HG03565 (cell line): ENCODE data around the gene KCNJ1.

Experiments used
- ATAC-seq: cut with Tn5 transposase; IDR thresholded peaks from one replicate; pipeline ENCODE4 v1.9.1; 2021; ENCODE audit warnings: mild to moderate bottlenecking, moderate library complexity; ENCODE audit not compliant: unreplicated experiment

KCNJ1 gene

DNA sequence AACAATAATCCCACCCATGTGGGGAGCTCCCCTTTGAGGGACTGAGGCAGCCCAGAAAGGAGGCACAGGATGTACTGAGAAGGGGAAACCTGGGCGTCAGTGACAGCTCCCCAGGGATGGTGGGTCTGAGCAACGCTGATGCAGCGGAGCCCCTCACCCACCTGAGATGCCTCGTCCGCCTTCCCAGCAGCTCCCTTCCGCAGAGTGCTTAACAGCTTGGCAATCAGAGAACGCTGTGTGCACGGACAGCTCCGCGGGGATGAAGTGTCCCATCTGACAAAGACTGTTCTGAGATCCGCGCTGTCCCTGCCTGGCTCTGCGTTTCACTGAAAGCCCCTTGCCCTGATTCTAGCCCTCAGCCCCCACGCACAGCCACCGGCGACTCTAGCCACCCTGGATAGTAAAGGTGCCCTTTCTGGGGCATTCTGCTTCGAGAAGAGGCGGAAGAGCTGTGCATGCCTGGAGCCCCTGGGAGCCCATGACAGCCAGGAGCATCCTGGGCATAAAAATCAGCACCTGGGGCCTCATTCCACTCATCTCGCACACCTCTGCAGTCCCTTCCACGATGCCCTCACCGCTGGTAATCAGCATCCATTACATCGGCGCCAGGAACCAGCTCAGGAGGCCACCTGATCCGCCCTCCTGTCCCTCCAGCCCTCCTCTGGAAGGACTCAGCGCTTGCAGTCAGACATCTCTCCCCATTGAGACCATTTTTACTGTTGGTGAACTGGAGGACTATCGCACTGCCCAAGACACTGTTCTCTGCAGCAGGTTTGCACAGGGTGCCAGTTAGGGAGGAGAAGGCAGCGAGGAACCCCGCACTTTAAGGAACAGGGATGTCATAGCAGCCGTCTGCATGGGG, 34.8 kb upstream of the KCNJ1 start:
- ATAC-seq: no peak

DNA sequence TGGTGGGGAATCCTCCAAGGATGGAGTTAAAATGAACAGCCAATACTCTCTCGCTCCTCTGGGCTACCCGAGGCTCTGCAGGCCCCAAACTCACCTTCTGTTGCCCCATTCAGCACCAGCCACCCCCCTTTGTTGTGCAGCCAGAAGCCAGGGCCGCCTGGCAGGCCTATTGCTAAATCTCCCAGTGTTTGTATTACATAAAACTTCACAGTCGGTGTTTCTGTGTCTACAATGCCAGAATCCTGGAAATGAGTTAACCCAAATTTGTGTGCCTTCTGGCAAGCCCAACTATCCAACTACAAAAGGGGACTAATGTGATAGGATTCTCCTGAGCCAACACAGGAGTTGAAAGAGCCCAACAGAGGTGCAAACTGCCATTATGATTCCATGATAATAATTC, 33.4 kb upstream of the KCNJ1 start:
- no peak for ATAC-seq

DNA sequence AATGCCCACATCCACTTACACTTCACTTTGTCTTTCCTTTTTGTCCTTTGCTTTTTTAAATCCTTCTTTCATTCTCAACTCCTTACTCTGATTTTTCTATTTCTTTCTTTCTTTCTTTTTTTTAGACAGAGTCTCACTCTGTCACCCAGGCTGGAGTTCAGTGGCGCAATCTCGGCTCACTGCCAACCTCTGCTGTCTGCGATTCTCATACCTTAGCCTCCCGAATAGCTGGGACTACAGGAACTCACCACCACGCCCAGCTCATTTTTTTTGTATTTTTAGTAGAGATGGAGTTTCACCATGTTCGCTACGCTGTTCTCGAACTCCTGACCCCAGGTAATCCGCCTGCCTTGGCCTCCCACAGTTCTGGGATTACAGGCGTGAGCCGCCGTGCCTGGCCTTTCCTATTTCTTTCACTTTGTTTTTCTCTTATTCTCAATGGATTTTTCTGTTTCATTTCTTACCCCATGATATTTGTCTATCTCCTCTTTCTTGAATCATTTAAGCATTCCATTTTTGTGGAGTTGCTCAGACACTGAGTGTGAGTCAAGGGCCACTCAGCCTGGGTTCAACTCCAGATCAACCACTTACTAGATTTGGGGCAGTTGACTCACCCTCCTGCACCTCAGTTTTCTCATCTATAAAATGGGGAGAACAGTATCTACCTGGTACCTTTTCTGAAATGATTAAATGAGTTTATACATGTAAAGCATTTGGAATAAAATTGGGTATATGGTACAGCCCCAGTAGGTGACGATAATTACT, 31.7 kb upstream of the KCNJ1 start:
- no peak for ATAC-seq

DNA sequence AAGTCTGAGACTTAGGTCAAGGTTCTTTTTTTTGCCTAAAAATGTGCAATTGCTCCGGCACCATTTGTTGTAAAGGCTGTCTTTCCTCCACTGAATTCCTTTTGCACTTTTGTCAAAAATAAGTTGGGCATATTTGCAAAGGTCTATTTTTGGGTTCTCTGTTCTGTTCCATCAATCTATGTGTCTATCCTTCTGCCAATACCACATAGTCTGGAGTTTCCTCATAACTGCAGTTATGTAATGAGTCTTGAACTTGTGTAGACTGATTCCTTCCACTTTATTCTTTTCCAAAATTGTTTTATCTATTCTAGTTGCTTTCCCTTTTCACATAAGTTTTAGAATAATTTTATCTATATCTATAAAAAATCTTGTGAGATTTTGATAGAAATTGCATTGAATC, 30.7 kb upstream of the KCNJ1 start:
- no peak for ATAC-seq

DNA sequence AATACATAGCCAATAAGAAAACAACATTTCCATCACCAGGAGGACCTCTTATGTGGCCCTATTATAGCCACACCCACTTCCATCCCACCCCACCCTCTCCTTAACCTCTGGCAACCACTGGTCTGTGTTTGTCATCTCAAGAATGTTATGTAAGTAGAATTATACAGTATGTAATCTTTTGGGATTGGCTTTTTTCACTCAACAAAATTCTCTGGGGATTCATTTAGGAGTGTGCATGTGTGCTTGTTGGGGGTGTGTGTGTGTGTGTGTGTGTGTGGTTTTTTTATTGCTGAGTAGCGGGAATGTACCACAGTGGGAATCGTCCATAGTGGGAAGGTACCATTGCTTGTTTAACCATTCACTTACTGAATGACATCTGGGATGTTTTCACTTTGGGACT, 29.3 kb upstream of the KCNJ1 start:
- ATAC-seq: no peak

DNA sequence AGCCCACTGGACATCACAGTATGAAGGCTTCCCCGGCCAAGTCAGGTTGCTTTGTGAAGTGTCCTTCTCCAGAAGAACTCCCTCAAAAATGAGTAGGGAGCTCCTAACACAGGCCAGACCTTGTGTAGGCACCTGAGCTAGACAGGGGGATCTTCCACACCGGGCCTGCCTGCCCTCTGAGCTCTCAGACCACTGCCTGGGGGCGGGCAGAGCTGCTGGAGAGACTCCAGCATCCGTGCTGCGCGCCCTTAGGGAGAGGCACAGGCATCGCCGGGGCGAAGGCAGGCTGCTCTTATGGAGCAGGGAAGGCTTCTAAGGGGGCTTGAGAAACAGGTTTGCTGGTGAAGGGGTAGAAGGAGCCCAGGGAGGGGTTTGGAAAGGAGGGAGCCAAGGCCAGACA, 28.4 kb upstream of the KCNJ1 start:
- no peak for ATAC-seq

DNA sequence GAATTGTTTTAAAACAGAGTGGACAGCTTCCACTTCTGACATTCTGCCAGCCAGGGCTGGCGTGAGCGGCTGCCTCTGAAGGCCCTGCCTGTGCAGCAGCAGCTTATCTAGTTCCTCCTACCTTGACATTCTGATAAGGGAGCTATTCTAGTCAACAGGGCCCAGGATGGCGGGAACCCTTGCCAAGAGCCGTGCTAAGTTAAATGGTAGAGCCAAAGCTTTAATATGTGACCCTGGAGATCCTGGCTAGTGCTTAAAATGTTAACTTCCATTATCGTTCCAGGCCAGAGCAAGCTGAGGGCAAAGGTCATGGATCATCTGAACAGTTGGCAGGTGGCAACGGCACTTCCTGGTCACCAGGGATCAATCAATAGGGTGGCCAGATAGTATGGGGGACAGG, 27.6 kb upstream of the KCNJ1 start:
- no peak for ATAC-seq

DNA sequence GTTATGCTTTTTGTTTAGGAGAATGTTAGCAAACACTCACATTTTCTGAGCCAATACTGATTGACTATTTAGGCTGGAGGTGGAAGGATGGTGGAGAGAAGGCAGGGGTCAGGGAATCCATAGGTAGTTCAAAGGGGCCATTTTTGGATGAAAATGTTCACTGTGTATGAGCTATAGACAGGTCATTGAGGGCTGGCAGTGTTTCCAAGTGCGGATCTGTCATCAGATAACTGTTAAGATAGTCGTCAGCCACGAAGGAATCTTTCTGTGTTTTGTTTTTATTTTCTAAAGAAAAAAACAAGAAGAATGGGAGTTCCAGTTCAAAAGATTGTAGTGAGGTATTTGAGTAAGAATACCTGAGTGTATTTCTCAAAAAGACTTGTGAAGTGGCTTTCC, 27.2 kb upstream of the KCNJ1 start:
- no peak for ATAC-seq

DNA sequence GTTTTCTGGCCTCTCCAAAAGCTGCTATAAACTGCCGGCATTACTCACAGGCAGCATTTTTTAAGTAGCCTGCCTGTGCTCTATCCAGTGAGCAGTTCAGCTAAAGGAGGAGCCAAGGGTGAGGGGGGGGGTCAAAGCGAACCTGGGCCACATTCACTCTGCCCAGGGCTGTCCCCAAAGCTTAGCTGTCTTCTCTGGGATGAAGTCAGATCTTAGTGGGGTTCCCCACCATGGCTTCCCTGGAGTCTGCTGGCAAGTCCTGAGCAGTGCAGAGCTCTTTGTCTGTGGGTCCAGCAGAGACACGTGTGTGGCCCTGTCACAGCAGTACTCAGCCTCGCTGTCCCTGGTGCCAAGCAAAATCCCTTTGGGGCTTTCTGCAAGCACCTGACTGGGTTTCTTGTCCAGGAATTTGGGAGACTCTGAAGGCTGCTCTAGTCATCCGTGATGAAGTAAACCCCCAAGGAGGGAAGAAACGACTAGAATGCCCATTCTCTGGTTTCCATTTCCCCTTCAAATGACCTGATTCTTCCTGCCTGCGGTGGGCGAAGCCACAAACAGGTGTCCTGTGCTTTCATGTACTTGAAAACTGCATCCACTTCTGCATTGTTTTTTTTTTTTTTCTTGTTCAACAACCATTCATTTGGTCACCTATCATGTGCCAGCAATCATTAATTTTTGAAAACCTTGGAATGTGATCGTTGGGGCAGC, 26.6 kb upstream of the KCNJ1 start:
- ATAC-seq: peak; percentile 43

DNA sequence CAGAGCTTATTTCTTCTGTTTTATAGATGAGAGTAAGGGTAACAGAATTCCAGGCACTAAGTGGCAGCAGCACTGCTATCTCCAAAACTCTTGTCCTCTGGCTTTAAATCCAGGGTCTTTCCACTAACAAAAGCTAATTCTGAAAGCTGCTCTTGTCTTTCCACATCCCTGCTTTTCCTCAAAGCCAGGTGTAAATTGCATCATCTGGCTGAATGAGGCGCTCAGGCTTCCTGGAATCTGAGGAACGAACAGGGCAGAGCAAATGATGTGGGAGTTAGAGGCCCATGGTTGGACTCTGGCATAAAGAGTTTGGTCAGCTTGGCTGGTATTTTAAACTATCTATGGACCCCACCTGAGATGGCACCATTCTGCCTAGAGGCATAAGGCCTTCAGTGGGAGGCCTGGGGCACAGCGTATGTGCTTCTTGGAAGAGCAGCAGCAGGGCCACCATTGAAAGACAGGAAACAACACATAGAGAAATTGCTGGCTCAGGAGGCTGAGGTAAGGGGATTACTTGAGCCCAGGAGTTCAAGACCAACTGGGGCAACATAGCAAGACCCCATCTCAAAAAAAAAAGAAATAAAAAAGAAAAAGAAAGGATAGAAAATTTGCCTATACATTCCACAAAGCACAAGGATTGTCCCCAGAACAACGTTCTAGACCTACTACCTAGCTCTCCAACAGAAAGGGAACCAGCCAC, 25.9 kb upstream of the KCNJ1 start:
- ATAC-seq: no peak

DNA sequence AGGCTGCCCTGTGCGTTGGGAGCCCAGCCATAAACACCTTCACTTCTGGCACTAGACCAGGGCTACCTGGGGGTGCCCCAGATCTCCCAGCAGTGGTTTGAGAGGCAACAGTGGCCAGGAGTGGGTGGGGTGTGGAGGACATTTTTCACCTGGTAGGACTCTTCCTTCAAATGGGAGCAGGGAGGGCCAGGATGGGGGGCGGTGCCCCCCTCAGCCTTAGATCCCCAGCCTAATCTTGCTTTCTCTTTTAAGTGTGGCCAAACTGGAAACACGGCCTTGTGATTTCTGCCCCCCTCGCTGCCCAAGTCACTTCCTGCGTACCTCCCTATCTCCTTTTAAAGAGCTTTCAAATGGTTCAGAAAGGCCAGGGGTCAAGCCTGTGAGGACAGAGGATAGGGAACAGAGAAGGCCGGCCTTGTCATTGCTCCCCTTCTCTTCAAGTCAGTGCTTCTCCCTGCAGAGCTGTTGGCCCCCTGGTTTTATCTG, 24.9 kb upstream of the KCNJ1 start:
- ATAC-seq: no peak

DNA sequence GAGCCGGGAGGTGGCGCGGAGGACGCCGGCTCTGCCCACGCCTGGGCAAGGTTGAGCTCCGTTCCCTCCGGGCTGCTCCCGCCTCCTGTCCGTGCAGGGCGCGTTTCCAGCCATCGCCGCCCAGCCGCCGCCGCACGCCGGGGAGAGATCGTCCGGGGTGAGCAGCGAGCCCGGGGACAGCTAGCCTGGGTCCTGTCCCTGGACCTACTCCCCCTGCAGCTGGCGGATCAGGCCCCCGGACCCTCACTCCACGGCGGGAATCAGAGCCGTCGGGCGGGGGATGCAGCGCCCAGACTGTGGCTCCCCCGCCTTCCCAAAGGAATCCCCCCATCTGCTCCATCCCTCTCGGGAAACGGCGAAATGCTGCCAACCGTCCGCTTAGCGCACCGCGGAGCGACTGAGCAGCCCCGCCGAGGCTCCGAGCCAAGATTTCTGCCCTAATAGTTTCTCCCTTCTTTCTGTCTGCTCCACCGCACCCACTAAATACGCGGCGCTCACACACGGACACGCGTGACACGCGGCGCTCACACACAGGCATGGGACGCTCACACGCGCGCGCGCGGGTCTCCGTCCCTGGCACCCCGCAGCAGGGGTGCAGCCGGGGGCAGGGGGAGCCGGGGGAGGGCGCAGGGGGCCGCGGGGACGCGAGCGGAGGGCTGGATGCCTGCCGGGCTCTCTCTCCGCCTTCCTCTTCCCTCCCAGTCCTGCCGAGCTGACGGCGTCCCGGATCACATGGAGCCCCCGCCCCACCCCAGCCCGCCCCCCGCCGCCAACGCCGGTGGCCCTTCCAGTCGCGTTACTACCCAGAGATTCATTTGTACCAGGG, 23.7 kb upstream of the KCNJ1 start, which contains the start of gene KCNJ5:
TSS of gene KCNJ5 (plus strand) at position 814 of the 826 bp plus-strand sequence. CDS start 19,918 bp downstream, outside the sequence.
- ATAC-seq: no peak

DNA sequence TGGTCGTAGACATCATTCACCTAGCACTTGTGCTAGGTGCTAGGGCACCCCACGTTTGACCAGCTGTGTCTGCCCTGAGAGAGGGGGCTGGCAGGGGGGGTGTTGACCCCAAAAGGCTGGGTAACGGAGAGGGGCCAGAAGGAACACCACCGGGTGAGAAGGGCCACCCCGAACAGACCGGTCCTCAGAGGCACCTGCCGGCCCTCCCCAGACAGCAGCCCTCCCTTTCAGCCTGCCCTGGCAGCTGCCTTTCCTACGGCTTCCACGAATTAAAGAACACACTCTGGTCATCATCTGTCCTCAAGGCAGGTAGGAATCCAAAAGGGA, 23.1 kb upstream of the KCNJ1 start:
- ATAC-seq: no peak

DNA sequence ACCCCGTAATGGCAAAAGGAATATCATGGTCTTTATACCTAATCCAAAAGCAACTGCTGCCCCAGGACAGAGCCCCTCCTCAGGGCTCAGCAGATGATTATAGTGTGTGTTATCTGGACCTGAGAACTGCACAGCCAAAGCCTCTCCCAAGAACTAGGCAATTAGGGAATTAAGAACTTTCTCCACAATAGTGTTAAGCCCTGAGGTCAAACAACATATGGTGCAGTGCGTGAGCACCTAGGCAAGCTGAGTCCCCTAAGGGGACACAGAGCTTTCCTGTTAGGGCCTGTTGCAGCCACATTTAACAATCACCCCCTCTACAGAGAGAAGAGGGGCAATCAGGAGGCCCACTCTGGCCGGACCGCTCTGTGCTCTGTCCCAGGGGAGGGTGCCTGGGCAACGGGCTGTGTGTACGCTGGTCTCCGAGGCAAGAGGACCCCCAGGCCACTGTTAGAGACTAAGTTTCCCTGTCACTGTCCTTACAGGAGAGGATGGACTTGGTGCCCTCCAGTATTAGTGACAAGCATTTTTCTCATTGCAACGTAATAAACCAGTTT, 22.6 kb upstream of the KCNJ1 start:
- ATAC-seq: no peak

DNA sequence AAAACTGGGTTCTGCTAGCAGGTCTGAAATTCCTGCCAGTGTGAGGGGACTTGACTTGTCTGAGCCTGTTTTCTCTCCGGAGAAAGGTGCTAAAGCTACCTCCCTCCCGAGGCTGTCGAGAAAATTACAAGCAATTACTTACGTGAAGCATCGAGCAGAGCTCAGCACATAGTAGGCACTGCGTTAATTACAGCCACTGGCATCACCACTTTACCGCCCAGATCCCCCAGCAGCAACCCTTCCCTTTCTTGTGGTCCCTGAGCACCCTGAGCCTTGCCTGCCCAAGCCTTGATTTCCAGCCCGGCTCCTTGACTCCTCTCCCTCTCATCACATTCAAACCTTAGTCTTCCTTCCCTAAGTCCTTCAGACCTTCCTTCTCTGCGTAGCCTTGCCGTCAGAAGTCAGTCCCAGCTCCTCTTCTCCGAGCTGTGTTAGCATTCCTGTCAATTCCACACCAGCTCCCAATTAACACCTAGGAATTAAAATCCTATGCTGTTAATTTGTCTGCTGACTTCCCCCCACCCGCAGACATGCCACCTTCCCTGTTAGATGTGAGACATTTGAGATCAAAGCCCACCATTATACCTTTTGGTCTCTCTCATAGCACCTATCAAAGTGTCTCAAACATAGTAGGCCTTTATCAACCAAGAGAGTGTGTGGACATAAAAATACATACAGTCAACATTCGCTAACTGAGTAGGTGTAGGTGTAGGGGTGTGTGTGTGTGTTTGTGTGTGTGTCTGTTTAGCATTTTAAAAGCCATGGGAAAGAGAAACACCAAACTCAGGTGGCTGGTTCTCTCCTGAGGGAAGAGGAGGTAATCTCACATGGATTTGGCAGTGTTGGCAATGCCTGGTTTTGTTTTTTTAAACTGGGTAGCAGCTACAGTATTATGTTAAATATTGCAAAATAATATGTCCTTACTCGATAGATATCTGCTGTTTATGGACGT, 21.2 kb upstream of the KCNJ1 start:
- no peak for ATAC-seq

DNA sequence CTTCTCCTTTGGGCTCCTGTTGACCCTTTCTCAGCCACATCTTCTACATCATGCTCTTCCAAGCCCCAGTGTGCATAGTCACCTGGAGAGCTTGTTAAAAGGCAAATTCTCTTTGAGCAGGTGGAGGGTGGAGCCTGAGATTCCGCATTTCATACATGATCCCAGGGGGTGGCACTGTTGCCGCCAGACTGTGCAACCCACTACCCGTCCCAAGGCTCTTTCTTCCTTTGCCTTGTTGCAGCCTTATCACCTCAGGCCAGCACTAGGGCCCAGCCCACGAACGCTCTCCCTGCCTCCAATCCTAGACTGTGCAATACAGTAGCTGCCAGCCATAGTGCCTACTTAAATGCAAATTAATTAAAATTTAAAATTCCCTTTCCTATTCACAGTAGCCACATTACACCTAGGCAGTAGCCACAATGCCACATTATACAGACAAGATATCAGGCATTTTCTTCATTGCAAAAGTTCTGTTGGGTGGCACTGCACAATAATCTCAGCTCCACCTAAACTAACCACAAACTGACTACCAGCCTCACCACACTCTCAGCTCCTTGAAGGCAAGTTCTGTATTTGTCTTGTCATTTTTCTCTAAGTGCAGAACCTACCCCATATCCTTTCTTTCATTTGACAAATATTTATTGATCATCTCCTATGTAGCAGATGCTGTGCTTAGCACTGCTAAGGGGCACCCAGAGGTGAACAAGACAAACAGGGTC, 19.5 kb upstream of the KCNJ1 start:
- ATAC-seq: no peak

DNA sequence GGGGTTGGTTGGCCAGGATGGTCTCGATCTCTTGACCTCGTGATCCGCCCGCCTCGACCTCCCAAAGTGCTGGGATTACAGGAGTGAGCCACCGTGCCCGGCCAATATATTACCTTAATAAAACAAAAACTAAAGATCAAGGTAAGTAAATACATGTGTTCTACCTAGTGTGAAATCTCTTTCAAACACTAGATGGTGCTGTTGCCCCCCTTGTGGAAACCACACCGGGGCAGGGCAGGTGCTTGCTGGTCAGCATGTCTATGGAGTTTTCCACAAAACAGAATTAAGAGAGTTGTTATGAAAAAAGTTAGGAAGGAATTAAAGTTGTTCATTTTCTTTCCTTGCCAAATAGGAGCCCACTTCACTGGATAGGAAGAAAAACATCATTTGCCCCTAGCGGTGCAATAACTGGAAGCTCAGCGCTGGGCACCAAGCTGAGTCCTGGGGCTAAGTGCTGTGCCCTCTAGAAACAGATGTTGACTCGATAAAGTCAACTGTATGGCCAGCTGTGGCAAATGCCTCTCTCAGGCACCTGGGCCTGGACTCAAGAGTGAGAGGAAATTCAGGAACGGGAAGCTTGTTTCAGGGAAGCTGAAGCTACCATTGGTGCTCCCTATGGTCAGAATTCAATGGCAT, 17.7 kb upstream of the KCNJ1 start:
- peak; percentile 83 for ATAC-seq

DNA sequence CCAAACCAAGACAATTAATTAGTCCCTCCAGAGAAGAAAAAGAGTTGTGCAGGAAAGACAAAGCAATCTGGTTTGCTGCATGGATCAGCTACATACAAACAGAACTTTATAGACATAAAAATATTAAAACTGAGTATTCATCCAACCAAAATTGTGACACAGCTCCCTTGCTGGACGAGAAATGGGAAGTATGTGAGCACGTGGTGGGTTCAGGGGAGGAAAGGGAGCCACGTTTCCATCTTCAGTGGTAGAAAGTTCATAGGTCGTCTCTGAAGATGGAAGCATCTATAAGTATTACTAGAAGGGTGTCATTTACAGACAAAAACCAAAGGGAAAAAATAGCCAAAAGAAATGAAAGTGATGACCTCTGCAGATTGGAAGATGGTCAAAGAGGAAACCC, 17.0 kb upstream of the KCNJ1 start:
- no peak for ATAC-seq
